ENCODE data around the gene CD1C.
"Not testable (repeated sequence)": the region's sequence is repeated elsewhere in the genome, so short reads cannot be mapped to it uniquely, and the experiment has no call there.

DNA sequence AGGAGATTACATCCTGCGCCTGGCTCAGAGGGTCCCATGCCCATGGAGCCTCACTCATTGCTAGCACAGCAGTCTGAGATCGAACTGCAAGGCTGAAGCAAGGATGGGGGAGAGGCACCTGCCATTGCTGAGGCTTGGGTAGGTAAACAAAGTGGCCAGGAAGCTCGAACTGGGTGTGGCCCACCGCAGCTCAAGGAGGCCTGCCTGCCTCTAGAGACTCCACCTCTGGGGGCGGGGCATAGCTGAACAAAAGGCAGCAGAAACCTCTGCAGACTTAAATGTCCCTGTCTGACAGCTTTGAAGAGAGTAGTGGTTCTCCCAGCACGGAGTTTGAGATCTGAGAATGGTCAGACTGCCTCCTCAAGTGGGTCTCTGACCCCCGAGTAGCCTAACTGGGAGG is 46.7 kb downstream of the CD1C start:
- TF ChIP-seq, protein P1, sequence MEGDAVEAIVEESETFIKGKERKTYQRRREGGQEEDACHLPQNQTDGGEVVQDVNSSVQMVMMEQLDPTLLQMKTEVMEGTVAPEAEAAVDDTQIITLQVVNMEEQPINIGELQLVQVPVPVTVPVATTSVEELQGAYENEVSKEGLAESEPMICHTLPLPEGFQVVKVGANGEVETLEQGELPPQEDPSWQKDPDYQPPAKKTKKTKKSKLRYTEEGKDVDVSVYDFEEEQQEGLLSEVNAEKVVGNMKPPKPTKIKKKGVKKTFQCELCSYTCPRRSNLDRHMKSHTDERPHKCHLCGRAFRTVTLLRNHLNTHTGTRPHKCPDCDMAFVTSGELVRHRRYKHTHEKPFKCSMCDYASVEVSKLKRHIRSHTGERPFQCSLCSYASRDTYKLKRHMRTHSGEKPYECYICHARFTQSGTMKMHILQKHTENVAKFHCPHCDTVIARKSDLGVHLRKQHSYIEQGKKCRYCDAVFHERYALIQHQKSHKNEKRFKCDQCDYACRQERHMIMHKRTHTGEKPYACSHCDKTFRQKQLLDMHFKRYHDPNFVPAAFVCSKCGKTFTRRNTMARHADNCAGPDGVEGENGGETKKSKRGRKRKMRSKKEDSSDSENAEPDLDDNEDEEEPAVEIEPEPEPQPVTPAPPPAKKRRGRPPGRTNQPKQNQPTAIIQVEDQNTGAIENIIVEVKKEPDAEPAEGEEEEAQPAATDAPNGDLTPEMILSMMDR (IDR thresholded peaks at IDR 0.05), result not testable (repeated sequence)
- not testable (repeated sequence) for TF ChIP-seq POLR2A (IDR thresholded peaks at IDR 0.05)

Measured in prostate gland (tissue), 2 donors.